PC-3 (cell line): ENCODE results near the gene BATF. TPM values are rescaled to one million over a fixed set of nuclear protein-coding genes. Genes with fewer than 3 reads are reported as not detected.

Experiments used
- ATAC-seq: fragments of 200-7000 bp; cut with Tn5 transposase; 2 replicates; pipeline ENCODE4 v1.9.1; 2020; ENCODE audit warnings: mild to moderate bottlenecking, moderate library complexity
- BruUV-seq: library from RNA; stranded (reverse); fragments of 400-500 nt; replicated peaks from 2 replicates; lab custom pipeline; 2021; lab: Mats Ljungman, UMichigan
- CTCF ChIA-PET: fragments of 300-600 bp; sonication (Branson Sonifier 250); formaldehyde crosslinking; loops from one replicate; lab custom pipeline; 2022; ENCODE audit warnings: antibody characterized with exemption; lab: Charles Lee
- POLR2A ChIA-PET: fragments of 300-600 bp; sonication (Branson Sonifier 250); formaldehyde crosslinking; loops from one replicate; lab custom pipeline; 2022; ENCODE audit warnings: antibody characterized with exemption; ENCODE audit not compliant: unreplicated experiment; lab: Charles Lee
- DNase-seq: peaks from one replicate; pipeline ENCODE4 v3.0.0-alpha.2; 2015
- H2AFZ ChIP-seq: fragments of 300-600 bp; sonication (generic); 2 replicates; pipeline ENCODE4 v1.6.0; 2016; ENCODE audit warnings: antibody characterized with exemption, low read length
- H3F3A ChIP-seq: fragments of 300-600 bp; sonication (generic); one replicate; pipeline ENCODE4 v1.6.0; 2017; ENCODE audit warnings: antibody characterized with exemption, low read length, control low read depth, mild to moderate bottlenecking; ENCODE audit not compliant: unreplicated experiment
- H3K27ac ChIP-seq: fragments of 300-600 bp; sonication (generic); 2 replicates; pipeline ENCODE4 v1.5.1; 2016; ENCODE audit warnings: mild to moderate bottlenecking, low read length
- H3K27me3 ChIP-seq: fragments of 300-600 bp; sonication (generic); 2 replicates; pipeline ENCODE4 v1.6.1; 2016; ENCODE audit warnings: low read length, mixed read lengths
- H3K36me3 ChIP-seq: fragments of 300-600 bp; sonication (generic); 2 replicates; pipeline ENCODE4 v1.6.1; 2016; ENCODE audit warnings: low read depth, mixed run types, low read length, mixed read lengths
- H3K4me1 ChIP-seq: fragments of 300-600 bp; sonication (generic); 2 replicates; pipeline ENCODE4 v1.5.1; 2016; ENCODE audit warnings: low read length; ENCODE audit not compliant: insufficient read depth
- H3K4me2 ChIP-seq: fragments of 300-600 bp; sonication (generic); 2 replicates; pipeline ENCODE4 v1.6.0; 2016; ENCODE audit warnings: low read length
- H3K4me3 ChIP-seq: fragments of 300-600 bp; sonication (generic); 2 replicates; pipeline ENCODE4 v1.5.1; 2016; ENCODE audit warnings: mild to moderate bottlenecking, low read length, mixed read lengths
- H3K79me2 ChIP-seq: fragments of 300-600 bp; sonication (generic); 2 replicates; pipeline ENCODE4 v1.6.1; 2017; ENCODE audit warnings: low read length, mixed read lengths
- H3K9ac ChIP-seq: fragments of 300-600 bp; sonication (generic); 2 replicates; pipeline ENCODE4 v1.6.0; 2016; ENCODE audit warnings: mild to moderate bottlenecking, low read length
- H3K9me2 ChIP-seq: fragments of 300-600 bp; sonication (generic); replicated peaks from 2 replicates; pipeline ENCODE4 v1.6.1; 2016; ENCODE audit warnings: mixed run types, low read length, mixed read lengths
- H3K9me3 ChIP-seq: fragments of 300-600 bp; sonication (generic); 2 replicates; pipeline ENCODE4 v1.6.1; 2016; ENCODE audit warnings: low read length, mixed read lengths
- H4K20me1 ChIP-seq: fragments of 300-600 bp; sonication (generic); 2 replicates; pipeline ENCODE4 v1.6.1; 2016; ENCODE audit warnings: low read length, mixed read lengths
- EZH2 ChIP-seq: fragments of 300-600 bp; sonication (generic); IDR thresholded peaks from one replicate; pipeline ENCODE4 v1.6.1; 2017; ENCODE audit warnings: antibody characterized with exemption, mild to moderate bottlenecking, low read length; ENCODE audit not compliant: unreplicated experiment
- EZH2phosphoT487 ChIP-seq: fragments of 300-600 bp; sonication (generic); IDR thresholded peaks from 2 replicates; pipeline ENCODE4 v1.6.1; 2018; ENCODE audit warnings: mild to moderate bottlenecking, antibody characterized with exemption, low read length, borderline replicate concordance
- intact Hi-C: fragments of 100-400 bp; cut with micrococcal nuclease; formaldehyde crosslinking; loops from 2 replicates; pipeline ENCODE4 v1.9.0; 2023
- total RNA-seq: library from RNA; depleted of rRNA; stranded (reverse); fragments of >200 nt; gene quantifications from 2 replicates; pipeline ENCODE4 v1.2.3, GENCODE V29; 2014
- TF ChIP-seq, protein P1 (sequence below): fragments of 300-600 bp; sonication (generic); conservative IDR thresholded peaks from 2 replicates; pipeline ENCODE4 v1.5.1; 2017; ENCODE audit warnings: antibody characterized with exemption, low read depth, mild to moderate bottlenecking, low read length

BATF gene
- total RNA-seq, 1 experiment from 2014 or later = not detected

DNA sequence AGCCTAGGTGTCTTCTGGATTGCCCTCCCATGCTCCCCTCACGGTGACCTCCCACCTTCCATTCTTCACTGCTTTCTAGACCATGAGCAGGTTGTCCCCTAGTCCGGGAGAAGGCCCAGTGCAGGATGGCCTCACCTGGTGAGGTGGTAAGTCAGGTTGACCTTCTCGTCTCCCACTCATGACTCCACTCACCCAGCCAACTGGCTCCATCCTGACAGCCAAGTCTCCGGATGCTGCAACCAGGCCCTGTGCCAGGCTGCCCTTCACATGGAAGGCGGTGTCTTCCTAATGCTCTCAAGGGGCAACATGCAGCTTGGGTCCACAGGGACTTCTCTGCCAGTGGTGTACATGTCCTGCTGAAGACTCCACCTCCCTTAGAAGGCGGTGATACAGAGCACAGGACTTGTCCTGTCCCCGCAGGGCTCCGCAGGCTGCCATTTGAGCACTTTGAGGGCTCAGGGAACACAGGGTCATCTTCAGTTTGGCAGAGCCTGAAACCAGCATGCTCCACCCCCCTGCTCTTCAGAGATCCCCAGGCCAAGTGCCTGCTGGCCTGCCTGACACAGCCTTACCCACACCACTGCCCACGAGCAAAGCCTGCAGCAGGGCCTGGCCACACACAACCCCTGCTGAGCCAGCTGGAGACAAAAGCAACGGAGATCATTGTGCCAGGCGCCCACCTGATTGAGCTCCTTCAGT, 25.4 kb downstream of the BATF start:
- Histone ChIP-seq H3K4me2 (no peak overlapping the region), H4K20me1 (no peaks in the 10 kb centered on the region), H3K27ac (no peak overlapping the region), H2AFZ (no peak overlapping the region), H3K27me3 (no peaks in the 10 kb centered on the region), H3K36me3 (no peaks in the 10 kb centered on the region), H3K79me2 (no peaks in the 10 kb centered on the region), H3K9me2 (no peaks in the 10 kb centered on the region), H3K9me3 (no peaks in the 10 kb centered on the region), H3K9ac (no peak overlapping the region), H3F3A (no peaks in the 10 kb centered on the region), H3K4me1 (no peaks in the 10 kb centered on the region), H3K4me3 (no peak overlapping the region)
- ChIA-PET CTCF (no interaction called here), POLR2A (no interaction called here)
- TF ChIP-seq EZH2 (no peak), EZH2phosphoT487 (no peak)
- TF ChIP-seq, protein P1, sequence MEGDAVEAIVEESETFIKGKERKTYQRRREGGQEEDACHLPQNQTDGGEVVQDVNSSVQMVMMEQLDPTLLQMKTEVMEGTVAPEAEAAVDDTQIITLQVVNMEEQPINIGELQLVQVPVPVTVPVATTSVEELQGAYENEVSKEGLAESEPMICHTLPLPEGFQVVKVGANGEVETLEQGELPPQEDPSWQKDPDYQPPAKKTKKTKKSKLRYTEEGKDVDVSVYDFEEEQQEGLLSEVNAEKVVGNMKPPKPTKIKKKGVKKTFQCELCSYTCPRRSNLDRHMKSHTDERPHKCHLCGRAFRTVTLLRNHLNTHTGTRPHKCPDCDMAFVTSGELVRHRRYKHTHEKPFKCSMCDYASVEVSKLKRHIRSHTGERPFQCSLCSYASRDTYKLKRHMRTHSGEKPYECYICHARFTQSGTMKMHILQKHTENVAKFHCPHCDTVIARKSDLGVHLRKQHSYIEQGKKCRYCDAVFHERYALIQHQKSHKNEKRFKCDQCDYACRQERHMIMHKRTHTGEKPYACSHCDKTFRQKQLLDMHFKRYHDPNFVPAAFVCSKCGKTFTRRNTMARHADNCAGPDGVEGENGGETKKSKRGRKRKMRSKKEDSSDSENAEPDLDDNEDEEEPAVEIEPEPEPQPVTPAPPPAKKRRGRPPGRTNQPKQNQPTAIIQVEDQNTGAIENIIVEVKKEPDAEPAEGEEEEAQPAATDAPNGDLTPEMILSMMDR = no peak
- no TSS peak for BruUV-seq
- ATAC-seq = no peak
- intact Hi-C loops = no loop called here
- DNase-seq = no peak

DNA sequence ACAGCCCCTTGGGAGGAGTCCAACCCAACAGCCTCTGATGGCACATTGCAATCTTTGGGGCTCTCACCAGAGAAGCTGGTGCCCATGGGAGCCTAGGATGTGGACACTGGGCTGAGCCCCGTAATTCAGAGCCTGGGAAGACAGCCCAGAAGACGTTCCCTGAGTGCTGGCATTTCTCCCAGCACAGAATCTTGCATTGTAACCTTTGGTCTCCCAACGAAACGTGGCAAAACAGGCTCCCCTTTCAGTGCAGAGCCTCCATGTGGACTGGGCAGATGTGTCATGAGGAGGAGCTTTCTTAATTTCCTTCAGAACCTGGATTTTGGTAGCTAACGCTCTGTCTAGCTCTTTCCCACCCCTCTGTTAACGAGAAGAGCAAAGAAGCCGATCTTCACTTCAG, 26.3 kb downstream of the BATF start:
- ATAC-seq (no peak), DNase-seq (peak; percentile 17)
- Histone ChIP-seq H3K9ac (no peak overlapping the region), H2AFZ (no peak overlapping the region), H4K20me1 (no peaks in the 10 kb centered on the region), H3K9me3 (no peaks in the 10 kb centered on the region), H3K9me2 (no peaks in the 10 kb centered on the region), H3K36me3 (no peaks in the 10 kb centered on the region), H3K27me3 (no peaks in the 10 kb centered on the region), H3K79me2 (no peaks in the 10 kb centered on the region), H3F3A (no peaks in the 10 kb centered on the region), H3K4me3 (no peak overlapping the region), H3K27ac (no peak overlapping the region), H3K4me2 (no peak overlapping the region), H3K4me1 (no peaks in the 10 kb centered on the region)
- BruUV-seq = no TSS peak
- intact Hi-C loops = no loop called here
- TF ChIP-seq EZH2 (no peak), EZH2phosphoT487 (no peak)
- TF ChIP-seq, protein P1 = no peak
- ChIA-PET POLR2A (no interaction called here), CTCF (no interaction called here)

DNA sequence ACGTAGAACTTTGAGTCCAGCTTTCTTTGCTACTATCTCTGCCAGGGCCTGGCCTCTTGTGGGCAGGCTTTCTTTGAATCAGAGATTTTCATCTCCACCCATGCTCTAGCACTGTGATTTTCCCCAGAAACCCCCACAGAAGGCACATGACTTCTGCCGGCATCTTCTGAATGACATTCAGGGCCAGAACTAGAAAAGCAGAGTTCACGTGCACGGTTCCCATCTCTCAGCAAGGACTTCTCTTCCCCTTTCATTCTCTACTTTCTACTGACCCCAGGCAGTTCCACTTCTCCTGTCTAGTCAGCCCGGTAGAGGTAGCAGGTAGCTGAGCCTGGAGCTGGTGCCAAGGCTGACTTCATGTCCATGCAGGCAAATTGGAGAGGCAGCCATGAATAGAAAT, 26.9 kb downstream of the BATF start:
- no peak for DNase-seq
- BruUV-seq = no TSS peak
- TF ChIP-seq EZH2phosphoT487 = no peak
- CTCF ChIA-PET = no interaction called here
- no peak overlapping the region for H2AFZ ChIP-seq
- H3K79me2 ChIP-seq = no peaks in the 10 kb centered on the region
- intact Hi-C loops = no loop called here
- no peaks in the 10 kb centered on the region for H3K36me3 ChIP-seq
- no peak overlapping the region for H3K4me2 ChIP-seq
- H4K20me1 ChIP-seq = no peaks in the 10 kb centered on the region
- peaks cover 5% of the 10 kb centered on the region for H3K4me1 ChIP-seq
- POLR2A ChIA-PET = no interaction called here
- no peaks in the 10 kb centered on the region for H3K9me3 ChIP-seq
- no peak overlapping the region for H3K9ac ChIP-seq
- H3K4me3 ChIP-seq = no peak overlapping the region
- H3K9me2 ChIP-seq = no peaks in the 10 kb centered on the region
- H3F3A ChIP-seq = no peaks in the 10 kb centered on the region
- no peak overlapping the region for H3K27ac ChIP-seq
- H3K27me3 ChIP-seq = no peaks in the 10 kb centered on the region
- ATAC-seq = no peak
